Mucosa of rectum (tissue), 2 donors: Measurements from ENCODE around the gene ADNP2.
A peak's percentile ranks its signal among the peaks of the same experiment; 100 is the strongest.

Experiments
- H3K27ac ChIP-seq, 2 donors: one replicate each; pipeline ENCODE4 v1.7.0; 2013; ENCODE audit warnings: inconsistent platforms in 2 of 2, low read depth in 2 of 2, low read length in 2 of 2
- H3K27me3 ChIP-seq, 2 donors: one replicate each; pipeline ENCODE4 v1.7.0; 2013; ENCODE audit warnings: low read length in 2 of 2; ENCODE audit not compliant: control insufficient read depth in 2 of 2, insufficient read depth in 2 of 2
- H3K36me3 ChIP-seq, 2 donors: one replicate each; pipeline ENCODE4 v1.7.0; 2013; ENCODE audit warnings: low read length in 2 of 2; ENCODE audit not compliant: control insufficient read depth in 2 of 2, insufficient read depth in 2 of 2
- H3K4me1 ChIP-seq, 2 donors: one replicate each; pipeline ENCODE4 v1.7.0; 2013; ENCODE audit warnings: low read length in 2 of 2, mild to moderate bottlenecking in 1 of 2; ENCODE audit not compliant: control insufficient read depth in 2 of 2, insufficient read depth in 2 of 2
- H3K4me3 ChIP-seq, 2 donors: one replicate each; pipeline ENCODE4 v1.7.0; 2013; ENCODE audit warnings: low read length in 2 of 2
- H3K9ac ChIP-seq, 2 donors: one replicate each; pipeline ENCODE4 v1.7.0; 2013; ENCODE audit warnings: low read length in 2 of 2, low read depth in 1 of 2, mild to moderate bottlenecking in 1 of 2
- H3K9me3 ChIP-seq, 2 donors: one replicate each; pipeline ENCODE4 v1.7.0; 2013; ENCODE audit warnings: low read length in 2 of 2; ENCODE audit not compliant: control insufficient read depth in 2 of 2
- donor health status: healthy.
- donor health status: Normal muscosa, but diverticular disease.

The ADNP2 gene

GRCh38 chr18:80075940-80076339, 33.1 kb upstream of the ADNP2 start:
- no peak overlapping the region for H3K4me3 ChIP-seq
- H3K9ac ChIP-seq: no peak overlapping the region
- no peak overlapping the region for H3K27ac ChIP-seq
- H3K4me1 ChIP-seq: no peaks in the 10 kb centered on the region
- H3K9me3 ChIP-seq: no peaks in the 10 kb centered on the region
- no peaks in the 10 kb centered on the region for H3K27me3 ChIP-seq
- H3K36me3 ChIP-seq: no peaks in the 10 kb centered on the region

DNA sequence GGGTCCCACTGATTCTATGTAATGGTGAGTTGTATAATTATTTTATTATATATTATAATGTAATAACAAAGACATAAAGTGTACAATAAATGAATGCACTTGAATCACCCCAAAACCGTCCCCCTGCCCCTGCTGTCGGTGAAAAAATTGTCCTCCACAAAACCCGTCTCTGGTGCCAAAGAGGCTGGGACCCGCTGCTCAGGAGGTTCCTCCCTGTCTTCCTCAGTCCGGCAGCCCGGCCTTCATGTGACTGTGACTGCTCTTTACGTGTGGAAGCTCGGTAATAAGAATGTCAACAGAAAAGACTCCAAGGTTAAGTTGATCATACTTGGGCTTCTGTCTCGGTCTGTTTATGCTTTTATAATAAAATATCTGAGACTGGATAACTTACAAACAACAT, 32.7 kb upstream of the ADNP2 start:
- no peaks in the 10 kb centered on the region for H3K36me3 ChIP-seq
- H3K4me1 ChIP-seq: no peaks in the 10 kb centered on the region
- H3K9ac ChIP-seq: no peak overlapping the region
- no peaks in the 10 kb centered on the region for H3K27me3 ChIP-seq
- no peak overlapping the region for H3K27ac ChIP-seq
- no peaks in the 10 kb centered on the region for H3K9me3 ChIP-seq
- H3K4me3 ChIP-seq: no peak overlapping the region

DNA sequence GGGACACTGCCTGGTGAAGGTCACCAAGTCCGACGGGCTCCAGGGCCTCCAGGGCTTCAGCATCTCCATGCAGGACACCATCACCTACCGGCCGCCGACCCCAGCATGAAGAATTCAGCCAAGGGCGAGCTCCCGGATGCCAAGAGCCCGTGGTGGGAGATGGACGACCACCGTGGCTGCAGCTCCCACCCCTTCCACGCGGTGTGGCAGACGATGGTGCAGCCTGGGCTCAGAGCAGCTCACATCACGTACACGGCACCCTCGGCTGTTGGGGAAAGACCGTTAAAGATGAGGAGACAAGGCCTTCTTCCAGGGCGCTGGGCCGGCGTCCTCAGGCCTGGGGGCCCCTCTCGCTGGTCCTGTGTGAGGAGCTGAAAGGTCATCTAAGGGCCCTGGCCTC, 31.2 kb upstream of the ADNP2 start:
- Histone ChIP-seq H3K4me1 (no peaks in the 10 kb centered on the region), H3K9me3 (no peaks in the 10 kb centered on the region)

DNA sequence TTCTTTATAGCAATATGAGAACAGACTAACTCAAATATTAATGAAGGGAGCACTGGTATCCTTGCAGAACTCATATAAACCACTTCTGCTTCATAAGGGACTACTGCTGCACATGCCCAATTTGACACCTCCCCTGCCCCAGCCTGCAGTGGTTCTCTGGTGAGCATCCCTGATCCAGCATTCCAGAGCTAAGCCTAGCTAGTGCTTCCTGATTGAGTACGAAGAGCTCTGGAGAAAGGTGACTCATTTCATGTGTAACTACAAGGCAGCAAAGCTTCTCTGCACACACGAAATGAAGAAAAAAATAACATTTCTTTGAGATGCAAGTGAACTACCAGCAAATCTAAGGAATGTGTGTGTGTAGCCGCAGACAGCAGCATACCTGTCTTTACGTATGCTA, 22.8 kb upstream of the ADNP2 start:
- H3K4me3 ChIP-seq: no peak overlapping the region
- H3K4me1 ChIP-seq: no peaks in the 10 kb centered on the region
- no peaks in the 10 kb centered on the region for H3K27me3 ChIP-seq
- H3K9me3 ChIP-seq: peaks cover 8 to 9% of the 10 kb centered on the region in 2 donors
- no peaks in the 10 kb centered on the region for H3K36me3 ChIP-seq
- no peak overlapping the region for H3K27ac ChIP-seq
- H3K9ac ChIP-seq: no peak overlapping the region

More for the DNA sequence above, 31.2 kb upstream of the ADNP2 start:
- no peak overlapping the region for H3K4me3 ChIP-seq
- H3K27ac ChIP-seq: no peak overlapping the region
- no peaks in the 10 kb centered on the region for H3K27me3 ChIP-seq
- H3K36me3 ChIP-seq: no peaks in the 10 kb centered on the region
- no peak overlapping the region for H3K9ac ChIP-seq

GRCh38 chr18:80088036-80088435, 21.0 kb upstream of the ADNP2 start:
- Histone ChIP-seq H3K36me3 (no peaks in the 10 kb centered on the region), H3K9me3 (peaks cover 8 to 9% of the 10 kb centered on the region in 2 donors), H3K4me1 (no peaks in the 10 kb centered on the region), H3K27ac (no peak overlapping the region), H3K4me3 (no peak overlapping the region), H3K27me3 (no peaks in the 10 kb centered on the region), H3K9ac (no peak overlapping the region)

DNA sequence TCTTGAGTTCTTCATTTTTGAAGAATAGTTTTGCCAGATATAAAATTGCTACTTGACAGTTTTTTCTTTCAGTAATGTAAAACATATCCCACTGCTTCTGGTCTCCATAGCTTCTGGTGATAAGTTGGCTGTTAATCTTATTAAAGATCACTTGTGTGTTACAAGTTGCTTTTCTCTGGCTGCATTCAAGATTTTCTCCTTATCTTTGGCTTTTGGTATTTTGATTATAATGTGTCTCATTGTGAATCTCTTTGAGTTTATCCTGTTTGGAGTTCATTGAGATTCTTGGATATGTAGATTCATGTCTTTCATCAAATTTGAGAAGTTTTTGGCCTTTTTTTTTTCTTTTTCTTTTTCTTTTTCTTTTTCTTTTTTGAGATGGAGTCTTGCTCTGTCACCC, 20.2 kb upstream of the ADNP2 start:
- H3K9ac ChIP-seq: no peak overlapping the region
- H3K4me1 ChIP-seq: no peaks in the 10 kb centered on the region
- no peaks in the 10 kb centered on the region for H3K27me3 ChIP-seq
- no peak overlapping the region for H3K27ac ChIP-seq
- peaks cover 8 to 9% of the 10 kb centered on the region in 2 donors for H3K9me3 ChIP-seq
- H3K4me3 ChIP-seq: no peak overlapping the region
- H3K36me3 ChIP-seq: no peaks in the 10 kb centered on the region

DNA sequence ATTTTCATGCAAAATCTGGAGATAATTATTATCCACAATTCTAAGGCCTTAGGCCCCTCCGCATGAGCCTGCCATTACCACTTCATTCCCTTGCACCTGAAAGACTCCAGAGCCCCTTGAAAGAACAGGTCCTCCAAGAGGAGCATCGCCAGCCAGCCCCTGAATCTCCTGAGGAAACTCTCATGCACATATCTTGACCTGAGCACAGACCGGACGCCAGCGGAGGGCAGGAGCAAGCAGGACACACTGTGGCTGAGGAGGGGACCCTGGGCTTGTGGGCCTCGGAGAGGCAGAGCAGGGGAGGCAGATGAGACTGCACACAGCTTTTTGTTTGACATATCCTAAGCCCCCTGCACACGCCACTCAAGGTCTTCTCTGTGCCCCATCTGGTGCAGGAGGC, 13.6 kb upstream of the ADNP2 start:
- Histone ChIP-seq H3K9ac (no peak overlapping the region), H3K27me3 (no peaks in the 10 kb centered on the region), H3K36me3 (no peaks in the 10 kb centered on the region), H3K4me1 (no peaks in the 10 kb centered on the region), H3K27ac (no peak overlapping the region), H3K4me3 (no peak overlapping the region), H3K9me3 (no peaks in the 10 kb centered on the region)

DNA sequence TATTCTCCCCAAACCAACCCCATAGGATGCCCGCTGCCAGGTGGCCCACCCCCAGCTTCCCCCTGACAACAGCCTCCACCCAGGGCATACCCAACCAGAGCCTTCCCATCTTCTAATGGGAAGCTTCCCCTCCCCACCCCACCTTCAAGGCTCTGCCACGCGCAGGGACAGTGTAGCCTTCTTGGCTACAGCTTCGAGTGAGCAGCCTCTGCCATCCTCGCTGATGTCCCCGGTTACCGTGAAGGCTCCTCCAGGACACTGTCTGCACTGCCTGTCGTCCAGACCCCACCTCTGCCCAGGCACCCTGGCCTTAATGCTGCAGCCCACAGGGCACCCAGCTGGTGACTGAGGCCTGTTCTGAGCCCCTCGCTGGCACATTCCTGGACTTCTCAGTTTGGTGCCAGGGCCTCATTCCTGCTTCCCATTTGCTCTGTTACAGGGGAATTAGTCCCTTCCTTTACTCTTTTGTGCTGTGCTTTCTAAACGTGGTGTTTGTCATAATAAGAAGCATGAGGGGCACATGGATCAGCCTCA, 13.0 kb upstream of the ADNP2 start:
- H3K27ac ChIP-seq: no peak overlapping the region
- H3K36me3 ChIP-seq: no peaks in the 10 kb centered on the region
- no peak overlapping the region for H3K4me3 ChIP-seq
- no peaks in the 10 kb centered on the region for H3K9me3 ChIP-seq
- no peaks in the 10 kb centered on the region for H3K4me1 ChIP-seq
- H3K27me3 ChIP-seq: no peaks in the 10 kb centered on the region
- H3K9ac ChIP-seq: no peak overlapping the region

DNA sequence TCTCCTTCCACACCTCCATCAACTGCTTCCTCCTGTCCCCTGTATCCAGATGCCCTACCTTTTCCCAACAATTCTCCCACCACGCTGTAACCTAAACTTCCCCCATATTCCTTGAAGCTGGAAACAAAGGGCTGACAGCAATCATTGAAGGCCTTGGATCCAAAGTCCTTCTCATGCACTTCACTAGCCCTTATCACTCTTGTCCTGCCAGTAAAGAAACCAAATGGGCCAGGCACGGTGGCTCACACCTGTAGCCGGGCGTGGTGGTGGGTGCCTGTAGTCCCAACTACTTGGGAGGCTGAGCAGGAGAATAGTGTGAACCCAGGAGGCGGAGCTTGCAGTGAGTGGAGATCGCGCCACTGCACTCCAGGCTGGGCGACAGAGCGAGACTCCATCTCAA, 11.9 kb upstream of the ADNP2 start:
- Histone ChIP-seq H3K4me1 (no peaks in the 10 kb centered on the region), H3K27me3 (no peaks in the 10 kb centered on the region), H3K36me3 (no peaks in the 10 kb centered on the region), H3K27ac (no peak overlapping the region), H3K4me3 (no peak overlapping the region), H3K9me3 (no peaks in the 10 kb centered on the region), H3K9ac (no peak overlapping the region)

- H3K9ac ChIP-seq: no peak overlapping the region
- H3K27me3 ChIP-seq: no peaks in the 10 kb centered on the region
- no peaks in the 10 kb centered on the region for H3K9me3 ChIP-seq
- no peak overlapping the region for H3K27ac ChIP-seq
- no peaks in the 10 kb centered on the region for H3K4me1 ChIP-seq
- no peaks in the 10 kb centered on the region for H3K36me3 ChIP-seq
- no peak overlapping the region for H3K4me3 ChIP-seq
These were observed 5.8 kb upstream of the ADNP2 start for GRCh38 chr18:80103231-80103630.

GRCh38 chr18:80104364-80104779, 4.7 kb upstream of the ADNP2 start:
- H3K27me3 ChIP-seq: no peaks in the 10 kb centered on the region
- no peak overlapping the region for H3K4me3 ChIP-seq
- peak overlapping the region in 1 of 2 donors; percentile 7 for H3K9ac ChIP-seq
- no peaks in the 10 kb centered on the region for H3K36me3 ChIP-seq
- H3K27ac ChIP-seq: no peak overlapping the region
- no peaks in the 10 kb centered on the region for H3K9me3 ChIP-seq
- no peaks in the 10 kb centered on the region for H3K4me1 ChIP-seq
